HG02840 (cell line): ENCODE results near the gene ME2.
"Not testable (repeated sequence)": the region's sequence is repeated elsewhere in the genome, so short reads cannot be mapped to it uniquely, and the experiment has no call there.

Experiments
- ATAC-seq: cut with Tn5 transposase; IDR thresholded peaks from one replicate; pipeline ENCODE4 v1.9.1; 2021; ENCODE audit warnings: mild to moderate bottlenecking, moderate library complexity, moderate number of reproducible peaks; ENCODE audit not compliant: unreplicated experiment, low FRiP score

Gene ME2

DNA sequence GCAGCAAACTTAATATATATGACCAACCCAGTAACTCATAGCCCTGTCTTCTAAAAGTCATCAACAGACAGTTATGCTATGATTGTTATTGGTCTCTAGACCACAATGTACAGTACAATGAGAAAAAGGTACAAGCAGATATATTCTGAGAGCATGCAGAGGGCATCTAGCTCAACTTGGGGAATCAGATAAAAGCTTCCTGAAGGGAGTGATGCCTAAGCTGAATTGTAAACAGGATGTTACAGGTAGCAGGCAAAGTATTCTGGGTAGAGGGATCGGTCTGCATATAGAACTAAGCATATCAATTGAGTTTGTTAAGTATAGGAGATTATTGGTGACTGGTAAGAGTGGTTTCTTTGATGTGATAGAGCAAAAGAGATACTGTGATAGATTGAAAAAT, 30.3 kb downstream of the ME2 start:
- ATAC-seq = no peak

- ATAC-seq = no peak
Observed at GRCh38 chr18:50911006-50911405, 32.1 kb downstream of the ME2 start.

DNA sequence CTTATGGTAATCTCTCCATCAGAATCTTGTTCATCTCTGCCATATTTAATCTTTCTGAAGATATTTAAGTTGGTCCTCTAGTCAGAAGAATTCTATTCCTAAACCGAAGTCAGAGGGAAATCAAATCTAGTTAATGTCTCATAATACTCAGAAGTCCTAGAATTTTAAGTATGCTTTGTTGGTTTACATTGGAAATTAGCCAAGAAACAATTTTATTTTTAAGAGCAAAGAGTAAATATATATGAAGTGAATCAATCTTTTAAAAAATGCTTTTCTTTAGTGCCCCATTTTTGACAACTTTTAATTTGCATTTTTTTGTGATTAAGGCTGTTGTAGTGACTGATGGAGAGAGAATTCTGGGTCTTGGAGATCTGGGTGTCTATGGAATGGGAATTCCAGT, 38.1 kb downstream of the ME2 start:
- no peak for ATAC-seq

- no peak for ATAC-seq
Observed at GRCh38 chr18:50918153-50918552, 39.2 kb downstream of the ME2 start.

DNA sequence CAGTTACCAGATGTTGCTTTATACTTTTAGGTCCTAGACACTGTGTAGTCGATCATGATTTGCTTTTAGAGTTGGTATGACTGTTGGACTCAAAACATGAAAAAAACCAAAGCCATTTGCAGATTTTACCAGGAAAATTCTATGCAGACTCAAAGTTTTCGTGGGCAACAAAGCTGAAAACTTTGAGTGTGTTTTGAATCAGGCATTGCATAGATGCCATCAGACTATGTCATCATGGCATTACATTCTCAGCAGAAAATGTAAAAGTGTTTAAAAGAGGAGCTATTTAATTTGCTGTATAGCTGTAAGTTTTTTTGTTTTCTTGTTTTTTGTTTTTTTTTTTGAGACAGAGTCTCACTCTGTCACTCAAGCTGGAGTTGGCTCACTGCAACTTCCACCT, 45.5 kb downstream of the ME2 start:
- no peak for ATAC-seq

DNA sequence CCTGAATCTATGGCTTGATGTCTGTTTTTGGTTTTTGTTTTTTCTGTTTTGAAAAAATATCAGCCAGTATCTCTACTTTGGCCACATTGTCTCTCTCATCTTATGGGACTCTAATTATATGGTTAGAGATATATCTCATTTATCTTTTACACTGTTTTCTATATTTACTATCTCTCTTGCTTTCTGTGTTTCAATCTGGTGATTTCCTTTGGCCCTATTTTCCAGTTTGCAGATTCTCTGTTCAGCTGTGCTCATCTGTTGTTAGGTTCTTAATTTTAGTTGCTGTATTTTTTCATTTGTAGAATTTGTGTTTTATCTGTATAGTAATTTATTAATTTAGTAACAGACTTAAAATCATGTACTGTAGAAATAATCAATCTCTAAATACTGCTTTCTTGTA, 47.6 kb downstream of the ME2 start:
- no peak for ATAC-seq

DNA sequence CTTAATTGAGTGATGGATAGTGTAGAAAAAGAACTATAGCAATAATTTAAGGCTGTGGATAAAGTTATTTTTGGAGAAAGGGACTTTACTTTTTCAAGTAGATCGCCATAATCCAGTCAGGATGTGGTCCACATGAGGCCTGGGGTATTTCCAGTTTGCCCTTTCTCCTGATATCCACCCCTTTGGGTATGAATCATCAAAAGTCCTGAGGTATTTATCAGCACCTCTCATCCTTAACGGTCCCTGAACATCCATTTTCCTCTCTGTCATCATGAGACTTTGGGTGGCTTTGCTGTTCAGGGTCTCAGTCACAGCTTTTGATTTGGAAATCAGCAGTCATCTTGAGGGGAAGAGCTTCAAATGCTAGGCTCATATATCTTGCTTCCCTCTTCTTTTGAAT, 49.6 kb downstream of the ME2 start:
- ATAC-seq = no peak

DNA sequence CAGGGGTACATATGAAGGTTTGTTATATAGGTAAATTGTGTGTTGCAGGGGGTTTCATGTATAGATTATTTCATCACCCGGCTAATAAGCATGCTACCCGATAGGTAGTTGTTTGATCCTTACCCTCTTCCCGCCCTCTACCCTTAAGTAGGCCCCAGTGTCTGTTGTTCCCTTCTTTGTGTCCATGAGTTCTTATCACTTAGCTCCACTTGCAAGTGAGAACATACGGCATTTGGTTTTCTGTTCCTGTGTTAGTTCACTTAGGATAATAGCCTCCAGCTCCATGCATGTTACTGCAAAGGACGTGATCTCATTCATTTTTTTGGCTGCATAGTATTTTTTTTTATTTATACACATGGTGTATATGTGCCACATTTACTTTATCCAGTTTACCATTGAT, 54.8 kb downstream of the ME2 start:
- ATAC-seq = no peak

GRCh38 chr18:50934545-50935211, 55.8 kb downstream of the ME2 start:
- no peak for ATAC-seq

GRCh38 chr18:50935493-50936191, 56.7 kb downstream of the ME2 start:
- ATAC-seq = no peak

DNA sequence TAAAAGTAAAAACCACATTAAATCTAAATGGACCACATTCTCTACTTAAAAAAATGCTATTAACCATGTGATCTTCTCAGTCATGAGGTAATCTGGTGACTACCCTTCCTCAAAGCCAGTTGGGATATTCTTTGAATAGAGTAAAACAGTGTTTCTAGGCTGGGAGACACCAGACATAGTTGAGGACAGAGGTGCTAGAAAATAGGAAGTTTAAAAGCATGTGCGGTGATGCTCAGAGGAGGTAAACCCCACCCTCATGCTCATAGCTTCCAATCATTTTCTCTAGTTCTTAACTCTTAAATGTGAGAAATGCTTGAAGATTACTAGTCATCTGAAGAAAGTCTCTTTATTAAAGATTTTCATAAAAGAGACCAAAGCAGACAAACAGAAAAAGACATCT, 58.3 kb downstream of the ME2 start:
- ATAC-seq = no peak

DNA sequence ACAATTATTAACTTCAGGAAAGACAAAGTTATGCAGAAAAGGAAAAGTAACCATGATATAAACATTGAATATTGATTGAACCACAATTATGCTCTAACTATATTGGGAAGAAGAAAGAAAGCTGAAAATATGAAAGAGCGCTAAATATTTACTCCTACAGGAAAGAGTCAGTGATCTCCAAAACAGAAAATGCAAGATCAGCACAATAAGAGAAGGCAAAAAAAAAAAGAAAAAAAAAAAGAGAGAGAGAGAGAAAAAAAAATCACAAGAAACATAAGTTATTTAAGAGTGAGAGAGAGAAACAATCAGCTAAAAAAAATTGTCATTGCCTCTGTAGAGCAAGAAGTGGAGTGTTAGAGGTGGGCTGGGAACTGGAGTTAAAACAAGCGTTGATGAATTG, 60.0 kb downstream of the ME2 start:
- no peak for ATAC-seq

GRCh38 chr18:50944245-50944932, 65.5 kb downstream of the ME2 start:
- no peak for ATAC-seq

DNA sequence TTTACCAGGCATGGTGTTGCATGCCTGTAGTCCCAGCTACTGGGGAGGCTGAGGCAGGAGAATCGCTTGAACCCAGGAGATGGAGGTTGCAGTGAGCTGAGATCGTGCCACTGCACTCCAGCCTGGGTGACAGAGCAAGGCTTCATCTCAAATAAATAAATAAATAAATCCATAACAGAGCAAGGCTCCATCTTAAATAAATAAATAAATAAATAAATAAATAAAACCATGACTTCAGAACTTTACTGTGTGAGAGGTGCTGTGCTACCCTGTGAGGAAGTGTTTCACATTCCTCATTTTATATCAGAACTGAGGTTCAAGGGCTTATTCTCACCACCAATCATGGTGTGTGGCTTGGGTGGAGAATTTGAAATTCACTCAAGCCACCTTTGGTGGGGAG, 67.0 kb downstream of the ME2 start:
- not testable (repeated sequence) for ATAC-seq

DNA sequence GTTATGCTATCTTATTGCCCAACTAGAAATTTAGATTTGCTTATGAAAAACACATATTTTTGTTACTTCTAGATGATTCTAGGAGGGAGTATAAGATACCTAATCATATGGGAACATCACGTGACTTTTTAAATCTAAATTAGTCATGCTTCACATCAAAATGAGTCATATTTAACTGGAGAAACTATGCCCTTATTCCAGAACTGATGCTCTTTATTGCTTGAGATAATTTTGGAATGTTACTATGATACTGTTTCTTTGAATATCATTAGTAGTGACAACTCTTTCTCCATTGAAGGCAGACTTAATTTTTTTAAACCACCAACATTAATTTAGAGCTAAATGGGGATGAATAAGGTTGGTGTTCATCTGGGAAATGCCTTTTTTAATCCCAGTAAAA, 69.0 kb downstream of the ME2 start:
- no peak for ATAC-seq

- no peak for ATAC-seq
Observed at GRCh38 chr18:50949185-50949584, 70.3 kb downstream of the ME2 start.

DNA sequence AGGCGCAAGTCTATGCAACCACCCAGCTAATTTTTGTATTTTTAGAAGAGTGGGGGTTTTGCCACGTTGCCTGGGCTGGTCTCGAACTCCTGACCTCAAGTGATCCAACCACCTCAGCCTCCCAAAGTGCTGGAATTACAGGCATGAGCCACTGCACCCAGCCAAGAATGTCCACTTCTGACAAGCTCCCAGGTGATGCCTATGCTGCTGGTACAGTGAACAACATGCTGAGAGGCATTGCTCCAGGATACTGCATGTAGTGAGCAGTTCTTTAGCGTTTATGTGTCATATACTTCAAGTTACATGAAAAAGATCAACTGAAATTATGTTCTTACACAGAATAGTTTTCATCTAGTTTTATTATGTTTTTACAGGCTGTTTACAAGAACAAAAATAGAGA, 71.7 kb downstream of the ME2 start:
- no peak for ATAC-seq

- no peak for ATAC-seq
Observed at GRCh38 chr18:50953822-50954221, 74.9 kb downstream of the ME2 start.

- ATAC-seq = no peak
Observed at GRCh38 chr18:50955253-50955652, 76.3 kb downstream of the ME2 start.

GRCh38 chr18:50956116-50956515, 77.2 kb downstream of the ME2 start:
- ATAC-seq = no peak

DNA sequence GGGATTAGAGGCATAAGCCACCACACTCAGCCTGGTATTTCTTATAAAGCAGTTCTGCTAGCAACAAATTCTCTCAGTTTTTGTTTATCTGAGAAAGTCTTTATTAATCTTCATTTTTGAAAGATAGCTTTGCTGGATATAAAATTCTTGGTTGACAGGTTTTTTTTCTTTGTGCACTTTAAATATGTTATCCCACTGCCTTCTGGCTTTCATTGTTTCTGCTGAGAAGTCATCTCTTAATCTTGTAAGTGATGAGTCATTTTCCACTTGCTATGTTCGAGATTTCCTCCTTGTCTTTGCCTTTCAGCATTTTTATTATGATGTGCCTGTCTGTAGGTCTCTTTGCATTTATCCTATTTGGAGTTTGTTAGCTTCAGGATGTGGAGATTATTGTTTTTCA, 83.1 kb downstream of the ME2 start:
- ATAC-seq = no peak
